ENCODE data around the gene JAM3. TPM values are rescaled to one million over a fixed set of nuclear protein-coding genes. Genes with fewer than 3 reads are reported as not detected.

Gene JAM3
- total RNA-seq, 6 experiments from 2014 or later = 49.6 to 58.6 (median 55.2) TPM

GRCh38 chr11:134170919-134171281 is 102.0 kb downstream of the JAM3 start:
- Mint-ChIP-seq H3K4me3 (no peak overlapping the region), H3K9me3 (no peaks in the 10 kb centered on the region), H3K4me1 (ENCODE audit: low read depth) (peaks cover 17% of the 10 kb centered on the region), H3K27ac (peak overlapping the region; percentile 29; the same call in 1 of the 2 replicates), H3K36me3 (ENCODE audit: low read depth) (peaks cover 25% of the 10 kb centered on the region), H3K27me3 (ENCODE audit: insufficient read depth) (no peaks in the 10 kb centered on the region; the same call in 1 of the 2 replicates)
- DNase-seq = peak; percentile 30
- no peak for TF ChIP-seq CTCF (IDR thresholded peaks at IDR 0.05)

- TF ChIP-seq CTCF (IDR thresholded peaks at IDR 0.05) = no peak
- no peak for DNase-seq
- H3K36me3 Mint-ChIP-seq (ENCODE audit: low read depth) = peaks cover 33% of the 10 kb centered on the region
- H3K9me3 Mint-ChIP-seq = no peaks in the 10 kb centered on the region
- H3K4me1 Mint-ChIP-seq (ENCODE audit: low read depth) = peaks cover 17% of the 10 kb centered on the region
- peak overlapping the region; percentile 24; the same call in 1 of the 2 replicates for H3K27ac Mint-ChIP-seq
- no peak overlapping the region for H3K4me3 Mint-ChIP-seq
- no peaks in the 10 kb centered on the region; the same call in 1 of the 2 replicates for H3K27me3 Mint-ChIP-seq (ENCODE audit: insufficient read depth)
Observed at GRCh38 chr11:134171951-134172350, 103.1 kb downstream of the JAM3 start.

GRCh38 chr11:134173296-134173695 is 104.4 kb downstream of the JAM3 start:
- peaks cover 30% of the 10 kb centered on the region for H3K36me3 Mint-ChIP-seq (ENCODE audit: low read depth)
- no peak overlapping the region for H3K4me3 Mint-ChIP-seq
- H3K4me1 Mint-ChIP-seq (ENCODE audit: low read depth) = peaks cover 17% of the 10 kb centered on the region
- H3K27ac Mint-ChIP-seq = no peak overlapping the region
- no peaks in the 10 kb centered on the region for H3K9me3 Mint-ChIP-seq
- DNase-seq = no peak
- no peaks in the 10 kb centered on the region; the same call in 1 of the 2 replicates for H3K27me3 Mint-ChIP-seq (ENCODE audit: insufficient read depth)
- no peak for TF ChIP-seq CTCF (IDR thresholded peaks at IDR 0.05)

GRCh38 chr11:134176284-134176683 is 107.4 kb downstream of the JAM3 start:
- no peak overlapping the region for H3K4me3 Mint-ChIP-seq
- H3K9me3 Mint-ChIP-seq = no peaks in the 10 kb centered on the region
- no peaks in the 10 kb centered on the region; the same call in 1 of the 2 replicates for H3K27me3 Mint-ChIP-seq (ENCODE audit: insufficient read depth)
- TF ChIP-seq CTCF (IDR thresholded peaks at IDR 0.05) = no peak
- H3K36me3 Mint-ChIP-seq (ENCODE audit: low read depth) = peaks cover 31% of the 10 kb centered on the region
- peaks cover 9% of the 10 kb centered on the region for H3K4me1 Mint-ChIP-seq (ENCODE audit: low read depth)
- H3K27ac Mint-ChIP-seq = no peak overlapping the region
- no peak for DNase-seq

- DNase-seq = no peak
- Mint-ChIP-seq H3K27me3 (ENCODE audit: insufficient read depth) (no peaks in the 10 kb centered on the region), H3K27ac (no peak overlapping the region), H3K4me1 (ENCODE audit: low read depth) (peaks cover 17% of the 10 kb centered on the region), H3K36me3 (ENCODE audit: low read depth) (peaks cover 32% of the 10 kb centered on the region), H3K4me3 (no peak overlapping the region), H3K9me3 (no peaks in the 10 kb centered on the region)
- TF ChIP-seq CTCF (IDR thresholded peaks at IDR 0.05) = no peak
Observed at GRCh38 chr11:134178032-134178674, 109.3 kb downstream of the JAM3 start.
